Activated CD4-positive, alpha-beta T cell treated with anti-CD3 and anti-CD28 coated beads for 36 hours (primary cell): ENCODE data around the gene CLASP1. TPM values are rescaled to one million over a fixed set of nuclear protein-coding genes. Genes with fewer than 3 reads are reported as not detected.
"Not testable (repeated sequence)": the region's sequence is repeated elsewhere in the genome, so short reads cannot be mapped to it uniquely, and the experiment has no call there.

ENCODE experiments used
- ATAC-seq: fragments of 200-7000 bp; cut with Tn5 transposase; one replicate; pipeline ENCODE4 v1.10.0; 2021; ENCODE audit warnings: mild to moderate bottlenecking, moderate library complexity
- CTCF ChIA-PET: fragments of 350-600 bp; sonication (Branson Sonifier 250); formaldehyde crosslinking; loops from one replicate; lab custom pipeline; 2021; ENCODE audit warnings: antibody characterized with exemption; lab: Charles Lee
- POLR2A ChIA-PET: fragments of 350-600 bp; sonication (Branson Sonifier 250); formaldehyde crosslinking; loops from one replicate; lab custom pipeline; 2021; ENCODE audit warnings: antibody characterized with exemption, inconsistent platforms; lab: Charles Lee
- DNase-seq: peaks from one replicate; pipeline ENCODE4 v3.0.0-alpha.2; 2020
- H3K27ac Mint-ChIP-seq: one replicate; pipeline ENCODE4 v1.8.0; 2021; ENCODE audit warnings: mixed read lengths
- H3K27me3 Mint-ChIP-seq: one replicate; pipeline ENCODE4 v1.8.0; 2021; ENCODE audit warnings: mixed read lengths
- H3K36me3 Mint-ChIP-seq: one replicate; pipeline ENCODE4 v1.8.0; 2021; ENCODE audit warnings: low read depth, mixed read lengths
- H3K4me1 Mint-ChIP-seq: one replicate; pipeline ENCODE4 v1.8.0; 2021; ENCODE audit warnings: mixed read lengths
- H3K4me3 Mint-ChIP-seq: one replicate; pipeline ENCODE4 v1.8.0; 2021; ENCODE audit warnings: mild to moderate bottlenecking, moderate library complexity, mixed read lengths
- H3K9me3 Mint-ChIP-seq: one replicate; pipeline ENCODE4 v1.8.0; 2021; ENCODE audit warnings: low read depth, mixed read lengths
- intact Hi-C, 2 experiments: fragments of 100-400 bp; cut with DNase I in 1 of 2; cut with micrococcal nuclease in 1 of 2; formaldehyde crosslinking; loops; one replicate each; pipeline versions ENCODE4 v1.14.2 to v1.15.1; 2022 to 2024; cut with DNase I, micrococcal nuclease
- total RNA-seq, 2 experiments: library from RNA; stranded (reverse); gene quantifications; one replicate each; pipeline ENCODE4 v1.2.3, GENCODE V29; 2021

Gene CLASP1
- total RNA-seq, 2 experiments from 2014 or later, result 56.8 to 75.6 TPM

DNA sequence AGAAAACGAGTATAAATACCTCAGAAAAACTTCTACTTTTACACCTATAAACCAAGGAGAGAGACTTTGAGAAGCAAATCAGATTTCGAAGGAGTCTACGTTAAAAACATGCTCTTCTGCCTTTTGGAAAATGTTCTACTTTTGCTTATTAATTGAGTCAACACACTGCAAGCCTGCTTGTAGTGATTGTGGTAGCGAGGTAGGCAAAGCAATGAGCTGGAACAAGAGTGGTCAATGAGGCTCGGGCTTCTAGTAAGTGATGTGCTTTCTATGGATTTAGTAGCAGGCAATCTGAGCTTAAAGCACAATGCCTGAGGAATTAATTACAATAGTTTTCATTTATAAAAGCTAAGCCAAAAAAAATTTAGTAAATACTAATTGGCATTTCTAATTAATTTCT lies 260.9 kb downstream of the CLASP1 start:
- H3K4me3 Mint-ChIP-seq, result no peak overlapping the region
- H3K36me3 Mint-ChIP-seq, result peaks cover 26% of the 10 kb centered on the region
- POLR2A ChIA-PET, result no interaction called here
- DNase-seq, result no peak
- intact Hi-C loops, result no loop called here
- H3K4me1 Mint-ChIP-seq, result peaks cover 7% of the 10 kb centered on the region
- no peaks in the 10 kb centered on the region for H3K27me3 Mint-ChIP-seq
- no peak overlapping the region for H3K27ac Mint-ChIP-seq
- no peak for ATAC-seq
- H3K9me3 Mint-ChIP-seq, result no peaks in the 10 kb centered on the region
- CTCF ChIA-PET, result interaction anchor here (1.0 kb wide), 1 partner anchor 9 kb away, joined by 4 read pairs; no protein-coding TSS in a partner anchor

- DNase-seq (no peak), ATAC-seq (no peak)
- intact Hi-C loops, result no loop called here
- Mint-ChIP-seq H3K27me3 (no peaks in the 10 kb centered on the region), H3K27ac (no peak overlapping the region), H3K36me3 (peaks cover 31% of the 10 kb centered on the region), H3K9me3 (no peaks in the 10 kb centered on the region), H3K4me3 (no peak overlapping the region), H3K4me1 (peaks cover 7% of the 10 kb centered on the region)
- ChIA-PET CTCF (interaction anchor here (1.0 kb wide), 1 partner anchor 10 kb away, joined by 4 read pairs; no protein-coding TSS in a partner anchor), POLR2A (no interaction called here)
Observed at GRCh38 chr2:121387591-121388325, 261.5 kb downstream of the CLASP1 start.

- CTCF ChIA-PET, result no interaction called here
- H3K9me3 Mint-ChIP-seq, result no peaks in the 10 kb centered on the region
- H3K36me3 Mint-ChIP-seq, result peaks cover 39% of the 10 kb centered on the region
- no peak for DNase-seq
- H3K4me3 Mint-ChIP-seq, result no peak overlapping the region
- H3K4me1 Mint-ChIP-seq, result peaks cover 7% of the 10 kb centered on the region
- no peaks in the 10 kb centered on the region for H3K27me3 Mint-ChIP-seq
- intact Hi-C loops, result no loop called here
- no peak overlapping the region for H3K27ac Mint-ChIP-seq
- peak; percentile 74 for ATAC-seq
- POLR2A ChIA-PET, result no interaction called here
Observed at GRCh38 chr2:121386707-121387106, 262.6 kb downstream of the CLASP1 start.

- Mint-ChIP-seq H3K36me3 (peaks cover 40% of the 10 kb centered on the region), H3K27me3 (no peaks in the 10 kb centered on the region), H3K4me3 (no peak overlapping the region), H3K9me3 (no peaks in the 10 kb centered on the region), H3K27ac (no peak overlapping the region), H3K4me1 (peaks cover 7% of the 10 kb centered on the region)
- intact Hi-C loops, result no loop called here
- POLR2A ChIA-PET, result no interaction called here
- ATAC-seq (no peak), DNase-seq (no peak)
- CTCF ChIA-PET, result no interaction called here
Observed at GRCh38 chr2:121386102-121386501, 263.2 kb downstream of the CLASP1 start.

- Mint-ChIP-seq H3K9me3 (no peaks in the 10 kb centered on the region), H3K27ac (no peak overlapping the region), H3K4me1 (peaks cover 7% of the 10 kb centered on the region), H3K27me3 (no peaks in the 10 kb centered on the region), H3K4me3 (no peak overlapping the region), H3K36me3 (peaks cover 54% of the 10 kb centered on the region)
- intact Hi-C loops, result no loop called here
- ATAC-seq (no peak), DNase-seq (no peak)
- CTCF ChIA-PET, result no interaction called here
- POLR2A ChIA-PET, result no interaction called here
Observed at GRCh38 chr2:121382744-121383143, 266.5 kb downstream of the CLASP1 start.

GRCh38 chr2:121377646-121378045 lies 271.6 kb downstream of the CLASP1 start:
- no peaks in the 10 kb centered on the region for H3K27me3 Mint-ChIP-seq
- H3K27ac Mint-ChIP-seq, result no peak overlapping the region
- intact Hi-C loops, result no loop called here
- no peak overlapping the region for H3K4me3 Mint-ChIP-seq
- H3K36me3 Mint-ChIP-seq, result peaks cover 62% of the 10 kb centered on the region
- ChIA-PET POLR2A (no interaction called here), CTCF (interaction anchor here (0.7 kb wide), 1 partner anchor 70 kb away, joined by 5 read pairs; no protein-coding TSS in a partner anchor)
- no peak for ATAC-seq
- no peak for DNase-seq
- H3K4me1 Mint-ChIP-seq, result no peaks in the 10 kb centered on the region
- no peaks in the 10 kb centered on the region for H3K9me3 Mint-ChIP-seq

- Mint-ChIP-seq H3K9me3 (no peaks in the 10 kb centered on the region), H3K27ac (no peak overlapping the region), H3K4me1 (no peaks in the 10 kb centered on the region), H3K4me3 (no peak overlapping the region), H3K27me3 (no peaks in the 10 kb centered on the region), H3K36me3 (peaks cover 54% of the 10 kb centered on the region)
- CTCF ChIA-PET, result interaction anchor here (0.7 kb wide), 1 partner anchor 26 kb away, joined by 3 read pairs; no protein-coding TSS in a partner anchor
- intact Hi-C loops, result no loop called here
- ATAC-seq, result no peak
- POLR2A ChIA-PET, result no interaction called here
- DNase-seq, result no peak
Observed at GRCh38 chr2:121376535-121377250, 272.6 kb downstream of the CLASP1 start.

GRCh38 chr2:121375621-121376159 lies 273.6 kb downstream of the CLASP1 start:
- POLR2A ChIA-PET, result no interaction called here
- no peaks in the 10 kb centered on the region for H3K27me3 Mint-ChIP-seq
- H3K36me3 Mint-ChIP-seq, result peaks cover 52% of the 10 kb centered on the region
- ATAC-seq, result no peak
- no peak overlapping the region for H3K4me3 Mint-ChIP-seq
- no peaks in the 10 kb centered on the region for H3K9me3 Mint-ChIP-seq
- H3K27ac Mint-ChIP-seq, result no peak overlapping the region
- no peak for DNase-seq
- H3K4me1 Mint-ChIP-seq, result no peaks in the 10 kb centered on the region
- intact Hi-C loops, result no loop called here
- CTCF ChIA-PET, result interaction anchor here (1.4 kb wide), 1 partner anchor 20 kb away, joined by 4 read pairs; no protein-coding TSS in a partner anchor

DNA sequence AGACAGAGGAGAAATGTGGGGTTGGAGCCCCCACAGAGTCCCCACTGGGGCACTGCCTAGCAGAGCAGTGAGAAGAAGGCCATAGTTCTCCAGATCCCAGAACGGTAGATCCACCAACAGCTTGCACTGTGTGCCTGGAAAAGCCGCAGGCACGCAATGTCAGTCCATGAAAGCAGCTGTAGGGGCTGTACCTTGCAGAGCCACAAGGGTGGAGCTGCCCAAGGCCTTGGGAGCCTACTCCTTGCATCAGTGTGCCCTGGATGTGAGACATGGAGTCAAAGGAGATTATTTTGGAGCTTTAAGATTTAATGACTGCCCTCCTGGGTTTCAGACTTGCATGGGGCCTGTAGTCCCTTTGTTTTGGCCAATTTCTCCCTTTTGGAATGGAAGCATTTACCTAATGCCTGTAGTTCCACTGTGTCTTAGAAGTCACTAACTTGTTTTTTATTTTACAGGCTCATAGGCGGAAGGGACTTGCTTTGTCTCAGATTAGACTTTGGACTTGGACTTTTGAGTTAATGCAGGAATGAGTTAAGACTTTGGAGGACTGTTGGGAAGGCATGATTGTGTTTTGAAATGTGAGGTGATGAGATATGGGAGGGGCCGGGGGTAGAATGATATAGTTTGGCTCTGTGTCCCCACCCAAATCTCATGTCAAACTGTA lies 274.7 kb downstream of the CLASP1 start:
- H3K27ac Mint-ChIP-seq, H3K9me3 Mint-ChIP-seq, H3K27me3 Mint-ChIP-seq, H3K4me1 Mint-ChIP-seq, intact Hi-C loops, H3K4me3 Mint-ChIP-seq, POLR2A ChIA-PET, ATAC-seq, DNase-seq: not testable (repeated sequence)
- H3K36me3 Mint-ChIP-seq, result peaks cover 52% of the 10 kb centered on the region
- CTCF ChIA-PET, result interaction anchor here (0.6 to 1.4 kb wide), 2 partner anchors 12 to 19 kb away, joined by 4 read pairs; no protein-coding TSS in a partner anchor

GRCh38 chr2:121372721-121373353 lies 276.4 kb downstream of the CLASP1 start:
- CTCF ChIA-PET, result interaction anchor here (0.6 kb wide), 1 partner anchor 18 kb away, joined by 3 read pairs; no protein-coding TSS in a partner anchor
- POLR2A ChIA-PET, result no interaction called here

GRCh38 chr2:121372082-121372481 lies 277.2 kb downstream of the CLASP1 start:
- ChIA-PET POLR2A (no interaction called here), CTCF (interaction anchor here (0.6 kb wide), 1 partner anchor 18 kb away, joined by 3 read pairs; no protein-coding TSS in a partner anchor)
- intact Hi-C loops, result no loop called here
- Mint-ChIP-seq H3K4me3 (no peak overlapping the region), H3K4me1 (no peaks in the 10 kb centered on the region), H3K36me3 (peaks cover 46% of the 10 kb centered on the region), H3K27ac (no peak overlapping the region), H3K27me3 (no peaks in the 10 kb centered on the region), H3K9me3 (no peaks in the 10 kb centered on the region)
- DNase-seq (no peak), ATAC-seq (no peak)

More at GRCh38 chr2:121372721-121373353, 276.4 kb downstream of the CLASP1 start:
- DNase-seq (no peak), ATAC-seq (no peak)
- H3K27me3 Mint-ChIP-seq, result no peaks in the 10 kb centered on the region
- no peaks in the 10 kb centered on the region for H3K9me3 Mint-ChIP-seq
- H3K4me3 Mint-ChIP-seq, result no peak overlapping the region
- peaks cover 51% of the 10 kb centered on the region for H3K36me3 Mint-ChIP-seq
- H3K4me1 Mint-ChIP-seq, result no peaks in the 10 kb centered on the region
- intact Hi-C loops, result no loop called here
- no peak overlapping the region for H3K27ac Mint-ChIP-seq
